HepG2 (cell line): ENCODE results near the gene FCGBP. TPM values are rescaled to one million over a fixed set of nuclear protein-coding genes. Genes with fewer than 3 reads are reported as not detected.

ENCODE experiments used
- ATAC-seq: fragments of 200-7000 bp; cut with Tn5 transposase; 3 replicates; pipeline ENCODE4 v1.9.1; 2020; ENCODE audit warnings: mild to moderate bottlenecking, moderate library complexity
- BruUV-seq: library from RNA; stranded (reverse); fragments of 400-500 nt; replicated peaks from 2 replicates; lab custom pipeline; 2021; lab: Mats Ljungman, UMichigan
- CTCF ChIA-PET: fragments of 300-600 bp; formaldehyde crosslinking; extraction: SDS; loops from one replicate; lab custom pipeline; 2021; ENCODE audit warnings: low total read pairs, inconsistent platforms, low intra/inter-chr PET ratio; lab: Yijun Ruan, JAX
- POLR2A ChIA-PET: fragments of 350-600 bp; sonication (Branson Sonifier 250); formaldehyde crosslinking; loops from one replicate; lab custom pipeline; 2020; ENCODE audit warnings: antibody characterized with exemption, inconsistent platforms; lab: Yijun Ruan, JAX
- DNase-seq: peaks from one replicate; pipeline ENCODE4 v3.0.0-alpha.2; 2015; ENCODE audit warnings: low spot score
- FAIRE-seq: peaks from 3 replicates; lab custom pipeline; 2011; peaks lifted over from hg19 to GRCh38; lab: Jason Lieb, UNC
- H2AFZ ChIP-seq: one replicate; pipeline ENCODE4 v1.6.1; 2011; ENCODE audit warnings: low read length, inconsistent platforms
- H3K27ac ChIP-seq: fragments of 300-600 bp; 3 replicates; pipeline ENCODE4 v1.8.0; 2011; ENCODE audit warnings: mixed run types, mild to moderate bottlenecking, mixed read lengths, low read length, inconsistent platforms; ENCODE audit not compliant: insufficient read depth; ENCODE audit errors: extremely low read length
- H3K27me3 ChIP-seq, 2 experiments: fragments of 200-600 bp in 1 of 2; 2 replicates in 1 of 2; 3 replicates in 1 of 2; pipeline versions ENCODE4 v1.6.0 to v1.8.0; 2011; ENCODE audit warnings: low read length in 2 of 2, mild to moderate bottlenecking in 2 of 2, moderate library complexity in 2 of 2, inconsistent platforms in 1 of 2; ENCODE audit not compliant: insufficient read depth in 2 of 2, control insufficient read depth in 1 of 2
- H3K36me3 ChIP-seq, 2 experiments: fragments of 200-600 bp in 1 of 2; replicated peaks in 1 of 2; 2 replicates in 1 of 2; 3 replicates in 1 of 2; pipeline versions ENCODE4 v1.5.1 to v1.8.0; 2011; ENCODE audit warnings: low read length in 2 of 2, inconsistent platforms in 1 of 2; ENCODE audit not compliant: insufficient read depth in 2 of 2, control insufficient read depth in 1 of 2
- H3K4me1 ChIP-seq: 2 replicates; pipeline ENCODE4 v1.5.1; 2012; ENCODE audit warnings: low read length, inconsistent platforms; ENCODE audit not compliant: insufficient read depth
- H3K4me2 ChIP-seq: 2 replicates; pipeline ENCODE4 v1.6.0; 2011; ENCODE audit warnings: low read depth, low read length, inconsistent platforms
- H3K4me3 ChIP-seq, 3 experiments: fragments of 200-600 bp in 1 of 3; sonication (generic), shearing (Covaris generic) in 1 of 3; replicated peaks in 1 of 3; 2 replicates each; pipeline ENCODE4 v1.5.1; 2011 to 2016; ENCODE audit warnings: low read length in 3 of 3, inconsistent platforms in 2 of 3, low read depth in 2 of 3, mild to moderate bottlenecking in 2 of 3, control low read depth in 1 of 3, mixed read lengths in 1 of 3; ENCODE audit not compliant: insufficient read depth in 1 of 3
- H3K79me2 ChIP-seq: one replicate; pipeline ENCODE4 v1.6.1; 2011; ENCODE audit warnings: low read length, inconsistent platforms; ENCODE audit not compliant: insufficient read depth
- H3K9ac ChIP-seq: 2 replicates; pipeline ENCODE4 v1.6.0; 2011; ENCODE audit warnings: mild to moderate bottlenecking, low read depth, low read length, inconsistent platforms; ENCODE audit not compliant: insufficient read depth
- H3K9me3 ChIP-seq: 2 replicates; pipeline ENCODE4 v1.5.1; 2012; ENCODE audit warnings: mild to moderate bottlenecking, low read length
- H4K20me1 ChIP-seq: 2 replicates; pipeline ENCODE4 v1.6.0; 2011; ENCODE audit warnings: inconsistent platforms, mild to moderate bottlenecking, low read length, moderate library complexity; ENCODE audit not compliant: insufficient read depth
- CREB1 ChIP-seq, 2 experiments: fragments of 450-650 bp in 1 of 2; IDR thresholded peaks; 2 replicates each; pipeline ENCODE4 v1.6.1; 2016 to 2017; ENCODE audit warnings: control low read depth in 1 of 2, mild to moderate bottlenecking in 1 of 2, missing compliant biosample characterization in 1 of 2, missing genetic modification characterization in 1 of 2
- EED ChIP-seq: sonication (generic); formaldehyde crosslinking; IDR thresholded peaks from 2 replicates; pipeline ENCODE4 v1.5.0; 2020; ENCODE audit warnings: mild to moderate bottlenecking, missing genetic modification reagents
- FOXJ3 ChIP-seq: sonication (generic); formaldehyde crosslinking; IDR thresholded peaks from 2 replicates; pipeline ENCODE4 v1.4.0; 2020; ENCODE audit warnings: missing genetic modification reagents, mild to moderate bottlenecking, borderline replicate concordance
- KLF15 ChIP-seq: sonication (generic); formaldehyde crosslinking; IDR thresholded peaks from 2 replicates; pipeline ENCODE4 v1.8.1; 2023; ENCODE audit warnings: borderline replicate concordance, mild to moderate bottlenecking, inconsistent platforms, missing genetic modification reagents, mixed read lengths
- KMT2B ChIP-seq: IDR thresholded peaks from 2 replicates; pipeline ENCODE4 v1.6.1; 2016; ENCODE audit warnings: missing genetic modification reagents, missing compliant biosample characterization
- ONECUT2 ChIP-seq: sonication (generic); formaldehyde crosslinking; IDR thresholded peaks from 2 replicates; pipeline ENCODE4 v1.4.0; 2020; ENCODE audit warnings: missing genetic modification reagents
- PITX1 ChIP-seq: sonication (generic); formaldehyde crosslinking; IDR thresholded peaks from 2 replicates; pipeline ENCODE4 v1.5.1; 2020; ENCODE audit warnings: mild to moderate bottlenecking, missing genetic modification reagents
- PLRG1 ChIP-seq: fragments of 450-650 bp; conservative IDR thresholded peaks from 2 replicates; pipeline ENCODE4 v1.6.1; 2016
- PRDM4 ChIP-seq: sonication (generic); formaldehyde crosslinking; IDR thresholded peaks from 2 replicates; pipeline ENCODE4 v1.9.0; 2021; ENCODE audit warnings: missing genetic modification reagents, borderline replicate concordance
- RORA ChIP-seq: sonication (generic); formaldehyde crosslinking; IDR thresholded peaks from 2 replicates; pipeline ENCODE4 v1.5.0; 2020; ENCODE audit warnings: mild to moderate bottlenecking, missing genetic modification reagents, moderate library complexity
- RXRA ChIP-seq: sonication (generic); formaldehyde crosslinking; IDR thresholded peaks from 2 replicates; pipeline ENCODE4 v1.5.1; 2020; ENCODE audit warnings: missing genetic modification reagents
- SMARCE1 ChIP-seq: fragments of 450-650 bp; IDR thresholded peaks from 2 replicates; pipeline ENCODE4 v1.6.1; 2017; ENCODE audit warnings: borderline replicate concordance
- TBL1XR1 ChIP-seq: fragments of 150-350 bp; IDR thresholded peaks from 2 replicates; pipeline ENCODE4 v1.6.1; 2014; ENCODE audit warnings: borderline replicate concordance, low read length; ENCODE audit not compliant: partially characterized antibody
- ZNF510 ChIP-seq: sonication (generic); formaldehyde crosslinking; IDR thresholded peaks from 2 replicates; pipeline ENCODE4 v1.4.0; 2020; ENCODE audit warnings: low read depth, mild to moderate bottlenecking, missing genetic modification reagents
- ZNF563 ChIP-seq: sonication (generic); formaldehyde crosslinking; IDR thresholded peaks from 2 replicates; pipeline ENCODE4 v1.8.0; 2022; ENCODE audit warnings: mild to moderate bottlenecking, moderate library complexity, missing genetic modification reagents
- WGBS: methylation state at CpG from one replicate; pipeline ENCODE4 v1.1.6; 2017; ENCODE audit warnings: low lambda C conversion rate; 5-methylcytosine and 5-hydroxymethylcytosine counted together
- in situ Hi-C: cut with HindIII; loops from 2 replicates; pipeline ENCODE4 v1.10.0; 2017; ENCODE audit warnings: low pct_unique_long_range_greater_than_20kb; ENCODE audit not compliant: extremely low pct_ligation_motif_present
- intact Hi-C: fragments of 100-400 bp; cut with micrococcal nuclease; formaldehyde crosslinking; loops from one replicate; pipeline ENCODE4 v1.10.0; 2022; ENCODE audit not compliant: unreplicated experiment
- polyA plus RNA-seq, 8 experiments: library from polyadenylated mRNA; depleted of rRNA in 3 of 8; stranded (reverse) in 7 of 8; unstranded in 1 of 8; fragments of >200 nt; fragmentation: Illumina TruSeq in 4 of 8; extraction: Trizol in 4 of 8; gene quantifications; 2 replicates each; pipeline versions ENCODE4 v1.2.1 to v1.2.3, GENCODE V29; 2011 to 2016; ENCODE audit warnings: low read depth in 4 of 8, missing spikeins in 1 of 8, mixed read lengths in 1 of 8; ENCODE audit not compliant: insufficient read depth in 1 of 8
- total RNA-seq, 5 experiments: library from RNA; depleted of rRNA; stranded (reverse); fragments of >200 nt; fragmentation: Illumina TruSeq; extraction: Trizol; gene quantifications; 2 replicates each; pipeline ENCODE4 v1.2.3, GENCODE V29; 2016; ENCODE audit warnings: low read depth in 1 of 5
- TF ChIP-seq, protein P1 (sequence below): IDR thresholded peaks from 2 replicates; pipeline ENCODE4 v1.6.1; 2018; ENCODE audit warnings: missing genetic modification reagents, mild to moderate bottlenecking, missing compliant biosample characterization

FCGBP gene
- total and polyA plus RNA-seq, 2 of the 13 experiments (the other 11 are each of a cell fraction or from before 2014, with no cell fraction given): 1.3 to 7.0 TPM

DNA sequence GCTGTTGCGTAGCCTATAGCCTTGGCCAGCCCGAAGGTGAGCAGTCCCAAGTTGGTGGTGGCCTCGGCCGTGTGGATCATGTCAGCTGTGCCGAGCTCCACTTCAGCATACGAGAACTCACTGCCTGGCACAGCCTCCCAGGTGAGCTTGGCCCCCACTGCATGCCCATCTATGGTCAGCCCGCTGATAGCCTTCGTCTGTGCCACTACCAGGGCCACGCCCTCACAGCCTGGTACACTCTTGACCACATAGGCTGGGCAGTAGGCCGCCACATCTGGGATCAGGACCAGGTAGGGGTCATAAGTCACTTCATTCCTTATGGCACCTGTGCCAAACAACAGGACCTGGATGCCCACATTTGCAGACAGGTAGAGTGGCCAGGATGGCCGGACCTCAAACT is 7.4 kb downstream of the FCGBP start:
- TF ChIP-seq RORA (no peak), SMARCE1 (no peak)
- intact Hi-C loops (no loop called here), in situ Hi-C loops (no loop called here)
- 79% methylated on average over 6 of the region's 11 CpGs for WGBS
- no peaks in the 10 kb centered on the region for H3K79me2 ChIP-seq
- no peak overlapping the region for H3K27ac ChIP-seq
- DNase-seq: no peak
- H3K4me3 ChIP-seq: no peak overlapping the region
- peaks cover 6% of the 10 kb centered on the region; the same call in 1 of the 2 replicates for H3K4me1 ChIP-seq
- no peak overlapping the region for H2AFZ ChIP-seq
- no peak for ATAC-seq
- no peak overlapping the region for H3K4me2 ChIP-seq
- no TSS peak for BruUV-seq
- CTCF ChIA-PET: no interaction called here
- FAIRE-seq: no peak
- H3K27me3 ChIP-seq: no peaks in the 10 kb centered on the region
- POLR2A ChIA-PET: no interaction called here
- no peaks in the 10 kb centered on the region for H3K9me3 ChIP-seq
- no peaks in the 10 kb centered on the region for H3K36me3 ChIP-seq
- no peak overlapping the region for H3K9ac ChIP-seq
- H4K20me1 ChIP-seq: no peaks in the 10 kb centered on the region

DNA sequence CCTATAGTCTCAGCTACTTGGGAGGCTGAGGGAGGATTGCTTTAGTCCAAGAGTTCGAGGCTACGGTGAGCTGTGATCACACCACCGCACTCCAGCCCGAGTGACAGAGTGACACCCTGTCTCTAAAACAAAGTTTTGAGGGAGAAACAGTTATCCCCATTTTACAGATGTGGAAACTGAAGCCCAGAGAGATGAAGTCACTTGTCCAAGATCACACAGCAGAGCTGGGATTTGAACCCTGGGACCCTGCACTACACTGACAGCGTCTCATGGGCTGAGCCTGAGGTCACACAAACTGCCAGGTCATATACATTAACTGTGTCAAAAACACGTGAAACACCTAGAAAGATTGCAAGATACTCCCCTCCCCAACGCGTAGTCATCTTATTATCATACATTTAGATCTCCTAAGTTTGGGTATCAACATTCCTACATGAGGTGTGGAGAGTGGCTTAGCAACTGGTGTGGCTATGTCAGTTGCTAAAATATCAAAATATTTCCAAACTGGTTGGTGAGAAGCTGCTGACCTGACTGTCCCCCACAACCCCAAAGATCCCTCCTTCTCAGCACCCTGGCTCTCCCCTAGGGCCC is 8.2 kb downstream of the FCGBP start:
- DNase-seq: no peak
- CTCF ChIA-PET: no interaction called here

More for the DNA sequence above, 8.2 kb downstream of the FCGBP start:
- Histone ChIP-seq H3K9ac (no peak overlapping the region), H3K79me2 (no peaks in the 10 kb centered on the region), H3K4me2 (no peak overlapping the region), H3K9me3 (no peaks in the 10 kb centered on the region), H3K4me1 (peaks cover 6% of the 10 kb centered on the region; the same call in 1 of the 2 replicates), H3K36me3 (no peaks in the 10 kb centered on the region), H3K27ac (no peak overlapping the region), H4K20me1 (no peaks in the 10 kb centered on the region), H3K4me3 (no peak overlapping the region), H2AFZ (no peak overlapping the region), H3K27me3 (no peaks in the 10 kb centered on the region)
- intact Hi-C loops: no loop called here
- no TSS peak for BruUV-seq
- whole genome bisulfite sequencing: 78% methylated on average over 8 of the region's 8 CpGs
- POLR2A ChIA-PET: no interaction called here
- in situ Hi-C loops: no loop called here
- TF ChIP-seq FOXJ3 (no peak), PITX1 (no peak), KMT2B (CRISPR knock-in tag) (no peak), ZNF563 (CRISPR knock-in tag) (no peak), TBL1XR1 (no peak), KLF15 (CRISPR knock-in tag) (no peak), ONECUT2 (CRISPR knock-in tag) (no peak), ZNF510 (CRISPR knock-in tag) (no peak), CREB1 (IDR thresholded peaks at IDR 0.05) (no peak), CREB1 (CRISPR knock-in tag; IDR thresholded peaks at IDR 0.05) (no peak), PLRG1 (no peak), RXRA (CRISPR knock-in tag) (no peak), EED (CRISPR knock-in tag) (no peak), PRDM4 (no peak)
- TF ChIP-seq, protein P1, sequence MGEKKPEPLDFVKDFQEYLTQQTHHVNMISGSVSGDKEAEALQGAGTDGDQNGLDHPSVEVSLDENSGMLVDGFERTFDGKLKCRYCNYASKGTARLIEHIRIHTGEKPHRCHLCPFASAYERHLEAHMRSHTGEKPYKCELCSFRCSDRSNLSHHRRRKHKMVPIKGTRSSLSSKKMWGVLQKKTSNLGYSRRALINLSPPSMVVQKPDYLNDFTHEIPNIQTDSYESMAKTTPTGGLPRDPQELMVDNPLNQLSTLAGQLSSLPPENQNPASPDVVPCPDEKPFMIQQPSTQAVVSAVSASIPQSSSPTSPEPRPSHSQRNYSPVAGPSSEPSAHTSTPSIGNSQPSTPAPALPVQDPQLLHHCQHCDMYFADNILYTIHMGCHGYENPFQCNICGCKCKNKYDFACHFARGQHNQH (CRISPR knock-in tag): no peak
- no peak for ATAC-seq
- FAIRE-seq: no peak
